ENCODE results near the gene PODNL1. TPM values are rescaled to one million over a fixed set of nuclear protein-coding genes. Genes with fewer than 3 reads are reported as not detected.

The PODNL1 gene
- polyA plus RNA-seq, 6 donors from 2014 or later: not detected

DNA sequence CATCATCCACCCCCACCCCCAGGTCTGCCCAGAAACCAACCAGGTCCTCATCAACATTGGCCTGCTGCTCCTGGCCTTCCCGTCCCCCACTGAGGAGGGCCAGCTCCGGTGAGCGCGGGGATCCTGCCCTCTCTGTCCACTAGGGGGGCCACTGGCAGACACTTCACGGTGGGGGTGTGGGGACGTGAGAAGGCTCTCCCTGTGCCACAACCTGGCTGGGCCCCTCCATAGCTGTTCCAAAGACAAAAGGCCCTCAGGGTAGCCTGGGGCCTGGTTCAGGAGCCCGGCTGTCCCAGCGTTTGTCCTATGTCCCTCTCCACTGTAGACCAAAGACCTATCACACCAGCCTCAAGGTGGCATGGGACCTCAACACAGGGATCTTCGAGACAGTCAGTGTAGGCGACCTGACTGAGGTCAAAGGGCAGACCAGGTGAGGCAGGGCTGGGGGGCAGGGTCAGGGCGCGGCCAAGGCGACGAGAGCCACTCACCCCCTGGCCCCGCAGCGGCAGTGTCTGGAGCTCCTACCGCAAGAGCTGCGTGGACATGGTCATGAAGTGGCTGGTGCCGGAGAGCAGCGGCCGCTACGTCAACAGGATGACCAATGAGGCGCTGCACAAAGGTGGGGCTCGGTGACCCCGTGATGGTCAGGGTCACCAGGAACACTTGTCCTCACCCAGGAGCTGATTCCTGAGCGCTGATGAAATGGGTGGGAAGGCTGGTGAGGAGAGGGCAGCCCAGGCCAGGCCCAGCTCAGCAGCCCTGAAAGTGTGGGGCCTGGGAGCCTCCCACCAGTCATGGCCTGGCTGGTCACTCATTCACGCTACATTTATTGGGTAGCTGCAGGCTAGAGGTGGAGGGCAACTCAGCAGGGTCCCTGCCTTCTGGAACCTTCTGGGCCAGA is 22.0 kb upstream of the PODNL1 start:
- Mint-ChIP-seq H3K27me3 (no peaks in the 10 kb centered on the region), H3K4me1 (peaks cover 0 to 14% (median 0%) of the 10 kb centered on the region in 3 donors), H3K27ac (no peak overlapping the region), H3K9me3 (no peaks in the 10 kb centered on the region), H3K36me3 (peaks cover 5 to 6% of the 10 kb centered on the region in 2 donors), H3K4me3 (no peak overlapping the region)
- ATAC-seq (ENCODE audit: low read depth in 2 of 2): peak; percentile 53 to 61
- DNase-seq: no peak

DNA sequence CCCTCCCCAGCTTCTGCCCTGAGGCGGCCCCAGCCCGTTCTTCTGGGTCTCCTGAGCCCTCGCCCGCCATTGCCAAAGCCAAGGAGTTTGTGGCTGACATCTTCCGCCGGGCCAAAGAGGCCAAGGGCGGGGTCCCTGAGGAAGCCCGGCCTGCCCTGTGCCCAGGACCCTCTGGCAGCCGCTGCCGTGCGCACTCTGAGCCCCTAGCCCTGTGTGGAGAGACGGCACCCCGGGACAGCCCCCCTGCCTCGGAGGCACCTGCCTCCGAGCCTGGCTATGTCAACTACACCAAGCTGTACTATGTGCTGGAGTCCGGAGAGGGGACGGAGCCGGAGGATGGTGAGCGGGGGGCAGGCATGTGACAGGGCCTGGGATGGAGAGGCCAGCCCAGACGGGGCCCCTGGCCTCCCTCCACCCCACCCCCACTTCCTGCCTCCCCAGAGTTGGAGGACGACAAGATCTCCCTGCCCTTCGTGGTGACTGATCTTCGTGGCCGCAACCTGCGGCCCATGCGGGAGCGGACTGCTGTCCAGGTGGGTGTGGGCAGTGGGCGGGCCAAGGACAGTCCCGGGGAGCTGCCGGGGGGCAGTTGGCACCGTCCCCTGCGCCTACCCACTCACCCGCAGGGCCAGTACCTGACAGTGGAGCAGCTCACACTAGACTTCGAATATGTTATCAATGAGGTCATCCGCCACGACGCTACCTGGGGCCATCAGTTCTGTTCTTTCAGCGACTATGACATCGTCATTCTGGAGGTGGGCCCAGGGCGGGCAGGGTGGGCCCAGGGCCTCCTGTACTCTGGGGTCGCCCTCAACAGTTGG is 21.1 kb upstream of the PODNL1 start:
- DNase-seq (no peak), ATAC-seq (ENCODE audit: low read depth in 2 of 2) (no peak)
- Mint-ChIP-seq H3K27me3 (no peaks in the 10 kb centered on the region), H3K4me3 (no peak overlapping the region), H3K9me3 (no peaks in the 10 kb centered on the region), H3K4me1 (peaks cover 0 to 14% (median 0%) of the 10 kb centered on the region in 3 donors), H3K36me3 (peaks cover 0 to 6% of the 10 kb centered on the region in 2 donors), H3K27ac (no peak overlapping the region)

DNA sequence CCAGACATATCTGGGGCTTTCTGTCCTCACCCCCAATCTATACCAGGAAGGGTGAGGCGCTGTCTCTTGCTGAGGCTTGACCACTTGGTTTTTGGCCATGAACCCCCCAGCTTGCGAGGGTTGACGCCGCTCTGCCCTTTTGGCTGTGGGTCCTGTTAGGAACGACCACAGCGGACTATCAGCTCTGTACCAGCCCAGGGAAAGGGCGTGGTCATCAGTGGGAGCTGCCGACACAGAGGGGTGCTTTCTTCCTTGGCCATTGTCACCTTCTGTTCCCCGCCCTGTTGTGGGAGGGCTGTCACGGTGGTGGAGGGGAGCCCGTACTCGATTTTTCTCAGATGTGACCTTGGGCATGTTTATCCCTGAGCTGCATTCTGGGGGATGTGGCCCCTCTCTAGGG is 19.8 kb upstream of the PODNL1 start:
- H3K4me3 Mint-ChIP-seq: no peak overlapping the region
- peaks cover 5 to 21% (median 10%) of the 10 kb centered on the region in 3 donors for H3K4me1 Mint-ChIP-seq
- DNase-seq (no peak), ATAC-seq (ENCODE audit: low read depth in 2 of 2) (no peak)
- no peaks in the 10 kb centered on the region for H3K27me3 Mint-ChIP-seq
- H3K27ac Mint-ChIP-seq: peak overlapping the region in 1 of 6 donors; percentile 73
- H3K9me3 Mint-ChIP-seq: no peaks in the 10 kb centered on the region
- H3K36me3 Mint-ChIP-seq: peaks cover 0 to 6% of the 10 kb centered on the region in 2 donors

DNA sequence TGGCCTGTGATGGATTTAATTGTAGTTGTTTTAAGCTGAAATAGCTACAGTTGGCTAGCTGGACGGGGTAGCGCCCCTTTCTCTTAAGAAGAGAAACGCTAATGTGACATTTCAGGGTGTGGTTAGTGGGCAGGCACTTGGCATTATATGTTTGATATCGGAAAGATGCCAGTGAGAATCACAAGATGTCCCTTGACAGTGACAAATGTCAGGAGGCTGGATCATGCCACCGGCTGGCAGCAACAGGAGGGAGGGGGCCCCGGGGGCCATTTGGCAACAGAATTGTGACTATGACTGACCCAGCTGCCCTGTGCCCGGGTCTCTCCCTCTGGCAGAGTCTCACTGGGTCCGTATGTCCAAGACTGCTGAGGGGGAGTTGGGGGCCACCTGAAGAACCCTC is 18.8 kb upstream of the PODNL1 start:
- no peak overlapping the region for H3K27ac Mint-ChIP-seq
- no peak for DNase-seq
- peak overlapping the region in 2 of 8 donors; percentile 38 to 63 for H3K4me3 Mint-ChIP-seq
- no peaks in the 10 kb centered on the region for H3K27me3 Mint-ChIP-seq
- peaks cover 0 to 6% of the 10 kb centered on the region in 2 donors for H3K36me3 Mint-ChIP-seq
- H3K9me3 Mint-ChIP-seq: no peaks in the 10 kb centered on the region
- peaks cover 9 to 24% (median 14%) of the 10 kb centered on the region in 3 donors for H3K4me1 Mint-ChIP-seq
- ATAC-seq (ENCODE audit: low read depth in 2 of 2): no peak

DNA sequence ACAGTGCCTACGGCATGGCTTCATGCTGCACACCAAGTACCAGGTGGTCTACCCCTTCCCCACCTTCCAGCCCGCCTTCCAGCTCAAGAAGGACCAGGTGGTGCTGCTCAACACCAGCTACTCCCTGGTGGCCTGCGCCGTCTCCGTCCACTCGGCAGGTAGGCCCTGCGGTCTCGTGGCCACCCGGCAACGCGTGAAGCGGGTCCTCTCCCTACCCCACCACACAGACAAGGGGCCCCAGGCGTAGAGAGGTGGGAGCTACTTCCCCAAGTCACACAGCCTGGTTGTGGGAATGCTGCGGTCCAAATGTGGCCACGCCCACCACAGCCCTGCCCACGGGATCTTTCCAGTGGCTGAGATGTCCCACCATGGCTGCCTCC is 18.1 kb upstream of the PODNL1 start:
- H3K9me3 Mint-ChIP-seq: no peaks in the 10 kb centered on the region
- no peak overlapping the region for H3K4me3 Mint-ChIP-seq
- H3K27ac Mint-ChIP-seq: no peak overlapping the region
- H3K27me3 Mint-ChIP-seq: no peaks in the 10 kb centered on the region
- peaks cover 0 to 3% of the 10 kb centered on the region in 2 donors for H3K36me3 Mint-ChIP-seq
- no peak for DNase-seq
- ATAC-seq (ENCODE audit: low read depth in 2 of 2): no peak
- H3K4me1 Mint-ChIP-seq: peaks cover 12 to 24% (median 21%) of the 10 kb centered on the region in 3 donors

DNA sequence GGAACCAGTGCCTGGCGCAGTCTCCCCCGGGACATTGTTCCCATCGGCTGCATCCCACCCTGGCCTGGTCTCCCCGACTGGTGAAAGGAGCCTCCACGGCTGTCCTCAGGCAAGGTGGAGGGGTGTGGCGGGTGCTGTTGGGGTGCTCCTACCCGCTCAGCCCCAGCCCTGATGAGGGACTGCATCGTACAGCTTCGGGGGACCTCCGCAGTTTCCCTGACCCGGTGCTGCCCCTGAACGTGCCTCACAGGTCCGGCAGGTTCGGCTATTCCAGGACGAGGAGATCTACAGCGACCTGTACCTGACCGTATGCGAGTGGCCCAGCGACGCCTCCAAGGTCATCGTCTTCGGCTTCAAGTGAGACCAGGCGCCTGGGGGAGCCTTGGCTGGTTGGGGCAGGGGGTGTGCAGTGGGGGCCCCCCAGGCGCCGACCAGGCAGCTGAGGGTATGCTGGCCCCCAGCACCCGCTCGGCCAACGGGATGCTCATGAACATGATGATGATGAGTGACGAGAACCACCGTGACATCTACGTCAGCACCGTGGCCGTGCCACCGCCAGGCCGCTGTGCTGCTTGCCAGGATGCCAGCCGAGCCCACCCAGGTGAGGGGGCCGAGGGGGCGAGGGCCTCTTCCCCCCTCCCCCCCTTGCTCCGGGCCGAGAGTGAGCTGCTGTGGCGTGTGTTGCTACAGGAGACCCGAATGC is 17.6 kb upstream of the PODNL1 start:
- no peaks in the 10 kb centered on the region for H3K36me3 Mint-ChIP-seq
- peaks cover 12 to 23% (median 21%) of the 10 kb centered on the region in 3 donors for H3K4me1 Mint-ChIP-seq
- ATAC-seq (ENCODE audit: low read depth in 2 of 2) (no peak), DNase-seq (no peak)
- no peak overlapping the region for H3K4me3 Mint-ChIP-seq
- no peaks in the 10 kb centered on the region for H3K9me3 Mint-ChIP-seq
- H3K27me3 Mint-ChIP-seq: no peaks in the 10 kb centered on the region
- no peak overlapping the region for H3K27ac Mint-ChIP-seq

DNA sequence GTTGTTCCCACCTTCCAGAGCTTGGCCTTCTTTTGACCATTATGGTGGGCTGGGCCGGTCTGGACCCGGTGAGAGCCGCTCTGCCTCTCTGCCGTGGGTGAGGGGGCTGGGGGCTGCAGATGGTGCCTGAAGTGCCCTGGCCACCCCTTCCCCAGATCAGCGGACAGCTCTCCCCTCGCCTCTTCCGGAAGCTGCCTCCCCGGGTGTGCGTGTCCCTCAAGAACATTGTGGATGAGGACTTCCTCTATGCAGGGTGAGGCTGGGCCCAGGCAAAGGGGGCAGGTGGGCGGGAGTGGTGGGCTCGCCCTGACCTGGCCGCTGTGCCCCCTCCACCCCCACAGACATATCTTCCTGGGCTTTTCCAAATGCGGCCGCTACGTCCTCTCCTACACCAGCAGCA is 16.0 kb upstream of the PODNL1 start:
- Mint-ChIP-seq H3K27ac (peak overlapping the region in 2 of 6 donors; percentile 47 to 95), H3K27me3 (no peaks in the 10 kb centered on the region), H3K9me3 (no peaks in the 10 kb centered on the region), H3K36me3 (no peaks in the 10 kb centered on the region), H3K4me1 (peaks cover 12 to 23% (median 21%) of the 10 kb centered on the region in 3 donors), H3K4me3 (peak overlapping the region; percentile 58 to 98 (median 92))
- ATAC-seq (ENCODE audit: low read depth in 2 of 2) (no peak), DNase-seq (no peak)

DNA sequence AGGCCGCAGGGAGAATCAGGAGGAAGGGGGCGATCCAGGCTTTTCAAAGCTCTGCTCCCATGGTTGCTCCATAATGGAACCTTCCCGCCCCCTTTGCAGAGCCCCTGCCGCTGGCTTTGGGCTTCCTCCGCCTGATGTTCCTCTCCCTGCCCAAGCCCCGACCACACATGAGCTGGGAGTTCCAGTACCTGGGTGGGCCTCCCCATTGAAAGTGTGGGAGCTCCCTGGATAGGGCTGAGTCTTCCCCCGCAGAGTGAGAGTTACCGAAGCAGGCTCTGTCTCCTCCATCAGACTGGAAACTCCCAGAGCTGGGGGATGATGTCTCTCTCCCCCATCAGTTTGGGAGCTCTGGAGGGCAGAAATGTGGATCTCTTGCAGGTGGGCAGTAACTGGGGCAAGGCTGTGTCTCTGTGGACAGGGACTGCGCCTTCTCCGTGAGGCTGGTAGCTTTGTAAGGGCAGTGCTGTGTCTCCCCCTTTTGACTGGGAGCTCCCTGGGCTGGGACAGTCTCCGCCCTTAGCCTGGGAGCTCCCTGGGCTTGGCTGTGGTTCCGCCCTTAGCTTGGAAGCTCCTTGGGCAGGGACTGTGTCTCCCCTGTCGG is 14.8 kb upstream of the PODNL1 start:
- ATAC-seq (ENCODE audit: low read depth in 2 of 2): no peak
- no peak for DNase-seq
- Mint-ChIP-seq H3K9me3 (no peaks in the 10 kb centered on the region), H3K27ac (peak overlapping the region in 5 of 6 donors; percentile 28 to 95 (median 78)), H3K27me3 (no peaks in the 10 kb centered on the region), H3K4me3 (peak overlapping the region; percentile 84 to 98 (median 92)), H3K4me1 (peaks cover 12 to 23% (median 21%) of the 10 kb centered on the region in 3 donors), H3K36me3 (no peaks in the 10 kb centered on the region)

DNA sequence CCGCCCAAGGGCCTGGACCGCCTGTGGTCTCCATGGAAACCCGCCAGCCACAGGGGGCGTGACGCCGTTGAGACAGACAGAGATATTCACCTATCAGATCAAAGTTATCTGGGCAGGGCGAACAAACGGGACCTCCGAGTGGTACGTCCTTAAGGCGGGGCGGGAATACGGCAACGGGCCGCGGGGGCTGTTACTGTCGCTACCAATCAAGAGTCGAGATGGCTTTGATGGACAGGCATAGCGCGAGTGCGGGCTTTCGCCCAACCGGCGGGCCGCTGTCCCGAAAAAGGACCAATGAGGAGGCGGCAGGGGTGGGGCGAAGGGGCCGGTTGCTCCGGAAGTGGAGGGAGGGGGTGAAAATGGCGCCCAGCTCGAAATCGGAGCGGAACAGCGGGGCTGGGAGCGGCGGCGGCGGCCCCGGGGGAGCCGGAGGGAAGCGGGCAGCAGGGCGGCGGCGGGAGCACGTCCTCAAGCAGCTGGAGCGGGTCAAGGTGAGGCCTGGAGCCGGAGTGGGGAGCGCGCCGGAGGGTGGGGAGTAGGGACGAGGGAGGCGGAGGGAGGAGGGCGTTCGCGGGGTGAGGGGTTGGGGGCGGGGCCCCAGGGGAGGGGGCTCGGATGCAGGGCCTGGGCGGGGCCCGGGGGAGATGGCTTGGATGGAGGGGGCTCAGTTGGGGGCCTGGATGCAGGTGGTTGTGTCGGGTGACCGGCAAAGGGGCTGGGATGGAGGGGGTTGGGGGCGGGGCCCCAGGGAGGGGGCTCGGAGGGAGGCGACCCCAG is 14.1 kb upstream of the PODNL1 start, which contains the start of gene DCAF15:
DCAF15 (plus strand) TSS at position 356 of the 777 bp plus-strand sequence; CDS start at position 360, 4 bp downstream.
- peaks cover 12 to 23% (median 21%) of the 10 kb centered on the region in 3 donors for H3K4me1 Mint-ChIP-seq
- no peaks in the 10 kb centered on the region for H3K27me3 Mint-ChIP-seq
- ATAC-seq (ENCODE audit: low read depth in 2 of 2) (peak; percentile 95 to 96), DNase-seq (peak; percentile 99)
- peak within 1 kb of the TSS; percentile 89 to 98 (median 96) for H3K4me3 Mint-ChIP-seq
- no peaks in the 10 kb centered on the region for H3K9me3 Mint-ChIP-seq
- no peaks in the 10 kb centered on the region for H3K36me3 Mint-ChIP-seq
- peak within 1 kb of the TSS; percentile 88 to 98 (median 95) for H3K27ac Mint-ChIP-seq

DNA sequence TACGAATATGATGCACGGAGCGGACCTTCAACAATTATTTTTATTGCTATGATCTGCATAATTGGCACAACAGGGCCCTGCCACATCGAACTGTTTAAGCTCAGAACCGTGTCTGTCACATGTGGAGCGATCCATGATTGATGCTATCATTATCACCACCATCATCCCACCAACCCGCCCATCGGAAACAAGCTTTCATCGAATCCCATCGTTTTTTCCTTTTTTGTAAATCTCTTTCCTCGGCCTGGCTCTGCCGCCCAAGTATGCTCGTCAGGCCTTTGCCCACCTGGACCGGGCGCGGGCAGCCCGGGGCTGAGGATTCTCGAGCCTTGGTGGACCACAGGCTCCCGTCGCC is 13.6 kb upstream of the PODNL1 start:
- H3K4me1 Mint-ChIP-seq: peaks cover 12 to 21% (median 19%) of the 10 kb centered on the region in 3 donors
- peak overlapping the region; percentile 89 to 98 (median 96) for H3K4me3 Mint-ChIP-seq
- peak overlapping the region; percentile 88 to 98 (median 95) for H3K27ac Mint-ChIP-seq
- ATAC-seq (ENCODE audit: low read depth in 2 of 2) (no peak), DNase-seq (no peak)
- H3K27me3 Mint-ChIP-seq: no peaks in the 10 kb centered on the region
- no peaks in the 10 kb centered on the region for H3K9me3 Mint-ChIP-seq
- H3K36me3 Mint-ChIP-seq: no peaks in the 10 kb centered on the region

DNA sequence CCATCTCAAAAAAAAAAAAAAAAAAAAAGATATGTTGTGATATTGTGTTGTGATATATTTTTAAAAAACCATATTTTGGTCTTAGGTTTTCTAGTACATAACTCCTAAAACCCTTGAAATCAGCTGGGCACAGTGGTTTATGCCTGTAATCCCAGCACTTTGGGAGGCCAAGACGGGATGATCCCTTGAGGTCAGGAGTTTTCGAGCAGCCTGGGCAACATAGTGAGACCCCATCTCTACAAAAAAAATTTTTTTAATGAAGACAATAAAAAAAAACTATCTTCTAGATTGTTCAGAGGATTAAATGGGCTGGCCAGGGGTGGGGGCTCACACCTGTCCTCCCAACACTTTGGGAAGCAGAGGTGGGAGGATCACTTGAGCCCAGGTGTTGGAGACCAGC is 12.8 kb upstream of the PODNL1 start:
- H3K27ac Mint-ChIP-seq: peak overlapping the region in 1 of 6 donors; percentile 41

DNA sequence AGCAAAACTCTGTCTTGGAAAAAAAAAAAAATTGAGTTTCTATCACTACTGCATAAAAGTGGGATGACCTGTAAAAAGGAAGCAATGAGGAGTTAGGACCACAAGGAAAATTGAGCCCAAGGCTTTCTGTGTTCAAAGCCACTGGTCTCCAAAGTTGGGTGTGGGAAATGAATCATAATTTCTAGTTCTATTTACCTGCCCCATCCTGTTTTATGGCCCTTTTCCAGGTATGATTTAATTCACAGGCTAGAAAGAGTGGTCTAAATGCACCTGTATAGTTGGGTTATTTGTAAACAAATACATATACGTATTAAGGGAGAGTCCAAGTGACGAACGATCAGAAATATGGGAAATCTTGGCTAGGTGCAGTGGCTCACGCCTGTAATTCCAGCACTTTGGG is 8.2 kb upstream of the PODNL1 start:
- no peaks in the 10 kb centered on the region for H3K9me3 Mint-ChIP-seq
- DNase-seq: no peak
- no peak for ATAC-seq (ENCODE audit: low read depth in 2 of 2)
- H3K27ac Mint-ChIP-seq: no peak overlapping the region
- H3K4me3 Mint-ChIP-seq: no peak overlapping the region
- no peaks in the 10 kb centered on the region for H3K27me3 Mint-ChIP-seq
- H3K36me3 Mint-ChIP-seq: no peaks in the 10 kb centered on the region
- peaks cover 0 to under 1% (median 0%) of the 10 kb centered on the region in 3 donors for H3K4me1 Mint-ChIP-seq

More for the DNA sequence above, 12.8 kb upstream of the PODNL1 start:
- no peaks in the 10 kb centered on the region for H3K36me3 Mint-ChIP-seq
- DNase-seq (no peak), ATAC-seq (ENCODE audit: low read depth in 2 of 2) (no peak)
- H3K27me3 Mint-ChIP-seq: no peaks in the 10 kb centered on the region
- no peaks in the 10 kb centered on the region for H3K9me3 Mint-ChIP-seq
- H3K4me3 Mint-ChIP-seq: no peak overlapping the region
- H3K4me1 Mint-ChIP-seq: peaks cover 12 to 21% (median 14%) of the 10 kb centered on the region in 3 donors

Data from naive B cell (primary cell).